ENCODE results near the gene EGFL8.
A peak's percentile ranks its signal among the peaks of the same experiment; 100 is the strongest.

Gene EGFL8

GRCh38 chr6:32168807-32169591 is 4.6 kb downstream of the EGFL8 start:
- no peak for DNase-seq

- no peak for DNase-seq
These were observed 5.9 kb downstream of the EGFL8 start for GRCh38 chr6:32170294-32170693.

- DNase-seq: no peak
These were observed 6.8 kb downstream of the EGFL8 start for GRCh38 chr6:32171234-32171633.

- no peak for DNase-seq
These were observed 8.8 kb downstream of the EGFL8 start for GRCh38 chr6:32173051-32173727.

GRCh38 chr6:32174416-32174815 is 10.0 kb downstream of the EGFL8 start:
- DNase-seq: no peak

GRCh38 chr6:32175322-32175710 is 10.9 kb downstream of the EGFL8 start:
- no peak for DNase-seq

GRCh38 chr6:32175711-32176475 is 11.5 kb downstream of the EGFL8 start, which contains the start of gene AGPAT1:
TSS of gene AGPAT1 (minus strand) at chr6:32176084. CDS start at chr6:32171496, 4,588 bp downstream.
- peak; percentile 98 for DNase-seq

- no peak for DNase-seq
These were observed 12.2 kb downstream of the EGFL8 start for GRCh38 chr6:32176476-32177182.

- DNase-seq: no peak
These were observed 12.9 kb downstream of the EGFL8 start for GRCh38 chr6:32177183-32177787.

- DNase-seq: peak; percentile 85
These were observed 13.6 kb downstream of the EGFL8 start, which contains the start of gene RNF5 for GRCh38 chr6:32177788-32178546. TSS of gene RNF5 (plus strand) at chr6:32178405. CDS start at chr6:32178512, 107 bp downstream.

- no peak for DNase-seq
These were observed 14.4 kb downstream of the EGFL8 start for GRCh38 chr6:32178547-32179440.

GRCh38 chr6:32179766-32180405 is 15.5 kb downstream of the EGFL8 start:
- no peak for DNase-seq

- DNase-seq: no peak
These were observed 16.8 kb downstream of the EGFL8 start for GRCh38 chr6:32181148-32181702.

GRCh38 chr6:32181915-32182529 is 17.6 kb downstream of the EGFL8 start:
- no peak for DNase-seq

- no peak for DNase-seq
These were observed 18.2 kb downstream of the EGFL8 start for GRCh38 chr6:32182555-32182981.

- no peak for DNase-seq
These were observed 18.6 kb downstream of the EGFL8 start for GRCh38 chr6:32183030-32183429.

GRCh38 chr6:32183483-32184083 is 19.2 kb downstream of the EGFL8 start:
- no peak for DNase-seq

GRCh38 chr6:32184084-32184640 is 19.8 kb downstream of the EGFL8 start, which contains the start of gene AGER:
TSS of gene AGER (minus strand) at chr6:32184253. CDS start at chr6:32184222, 31 bp downstream.
- no peak for DNase-seq
